B cell (primary cell): ENCODE measurements around the gene PRMT6.

Experiments
- EZH2 ChIP-seq: IDR thresholded peaks from 2 replicates; pipeline ENCODE4 v1.6.1; 2012; ENCODE audit warnings: borderline replicate concordance, low read depth, mild to moderate bottlenecking, moderate library complexity, low read length; ENCODE audit not compliant: insufficient read depth, poor library complexity, severe bottlenecking
- TF ChIP-seq, protein P1 (sequence below): fragments of 200-600 bp; IDR thresholded peaks from one replicate; pipeline ENCODE4 v1.8.0; 2022; ENCODE audit warnings: antibody characterized with exemption, mild to moderate bottlenecking

- TF ChIP-seq, protein P1, sequence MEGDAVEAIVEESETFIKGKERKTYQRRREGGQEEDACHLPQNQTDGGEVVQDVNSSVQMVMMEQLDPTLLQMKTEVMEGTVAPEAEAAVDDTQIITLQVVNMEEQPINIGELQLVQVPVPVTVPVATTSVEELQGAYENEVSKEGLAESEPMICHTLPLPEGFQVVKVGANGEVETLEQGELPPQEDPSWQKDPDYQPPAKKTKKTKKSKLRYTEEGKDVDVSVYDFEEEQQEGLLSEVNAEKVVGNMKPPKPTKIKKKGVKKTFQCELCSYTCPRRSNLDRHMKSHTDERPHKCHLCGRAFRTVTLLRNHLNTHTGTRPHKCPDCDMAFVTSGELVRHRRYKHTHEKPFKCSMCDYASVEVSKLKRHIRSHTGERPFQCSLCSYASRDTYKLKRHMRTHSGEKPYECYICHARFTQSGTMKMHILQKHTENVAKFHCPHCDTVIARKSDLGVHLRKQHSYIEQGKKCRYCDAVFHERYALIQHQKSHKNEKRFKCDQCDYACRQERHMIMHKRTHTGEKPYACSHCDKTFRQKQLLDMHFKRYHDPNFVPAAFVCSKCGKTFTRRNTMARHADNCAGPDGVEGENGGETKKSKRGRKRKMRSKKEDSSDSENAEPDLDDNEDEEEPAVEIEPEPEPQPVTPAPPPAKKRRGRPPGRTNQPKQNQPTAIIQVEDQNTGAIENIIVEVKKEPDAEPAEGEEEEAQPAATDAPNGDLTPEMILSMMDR = no peak
- no peak for TF ChIP-seq EZH2
Observed at GRCh38 chr1:107016376-107016978, 40.0 kb upstream of the PRMT6 start.
